ENCODE data around the gene LYPD1. TPM values are rescaled to one million over a fixed set of nuclear protein-coding genes. Genes with fewer than 3 reads are reported as not detected.

LYPD1 gene
- total RNA-seq, 1 donor from 2014 or later = 17.4 TPM

- TF ChIP-seq CTCF (conservative IDR thresholded peaks at IDR 0.05) = no peak
- Mint-ChIP-seq H3K9me3 (no peaks in the 10 kb centered on the region), H3K4me1 (peaks cover 5% of the 10 kb centered on the region), H3K27ac (ENCODE audit: unreplicated experiment) (no peak overlapping the region), H3K36me3 (ENCODE audit: low read depth) (no peaks in the 10 kb centered on the region), H3K4me3 (no peak overlapping the region), H3K27me3 (ENCODE audit: low read depth) (peaks cover under 1% of the 10 kb centered on the region)
- no peak for DNase-seq (ENCODE audit: low read depth, low spot score)
These were observed 52.0 kb downstream of the LYPD1 start for GRCh38 chr2:132617989-132618388.

- Mint-ChIP-seq H3K4me3 (no peak overlapping the region), H3K4me1 (peaks cover 5% of the 10 kb centered on the region), H3K27me3 (ENCODE audit: low read depth) (no peaks in the 10 kb centered on the region), H3K27ac (ENCODE audit: unreplicated experiment) (peak overlapping the region; percentile 67), H3K9me3 (no peaks in the 10 kb centered on the region), H3K36me3 (ENCODE audit: low read depth) (no peaks in the 10 kb centered on the region)
- no peak for TF ChIP-seq CTCF (conservative IDR thresholded peaks at IDR 0.05)
- no peak for DNase-seq (ENCODE audit: low read depth, low spot score)
These were observed 54.5 kb downstream of the LYPD1 start for GRCh38 chr2:132615329-132616085.

- Mint-ChIP-seq H3K27me3 (ENCODE audit: low read depth) (no peaks in the 10 kb centered on the region), H3K9me3 (no peaks in the 10 kb centered on the region), H3K4me3 (no peak overlapping the region), H3K36me3 (ENCODE audit: low read depth) (no peaks in the 10 kb centered on the region), H3K4me1 (peaks cover 10% of the 10 kb centered on the region), H3K27ac (ENCODE audit: unreplicated experiment) (no peak overlapping the region)
- no peak for TF ChIP-seq CTCF (conservative IDR thresholded peaks at IDR 0.05)
- DNase-seq (ENCODE audit: low read depth, low spot score) = no peak
These were observed 58.3 kb downstream of the LYPD1 start for GRCh38 chr2:132611719-132612118.

DNA sequence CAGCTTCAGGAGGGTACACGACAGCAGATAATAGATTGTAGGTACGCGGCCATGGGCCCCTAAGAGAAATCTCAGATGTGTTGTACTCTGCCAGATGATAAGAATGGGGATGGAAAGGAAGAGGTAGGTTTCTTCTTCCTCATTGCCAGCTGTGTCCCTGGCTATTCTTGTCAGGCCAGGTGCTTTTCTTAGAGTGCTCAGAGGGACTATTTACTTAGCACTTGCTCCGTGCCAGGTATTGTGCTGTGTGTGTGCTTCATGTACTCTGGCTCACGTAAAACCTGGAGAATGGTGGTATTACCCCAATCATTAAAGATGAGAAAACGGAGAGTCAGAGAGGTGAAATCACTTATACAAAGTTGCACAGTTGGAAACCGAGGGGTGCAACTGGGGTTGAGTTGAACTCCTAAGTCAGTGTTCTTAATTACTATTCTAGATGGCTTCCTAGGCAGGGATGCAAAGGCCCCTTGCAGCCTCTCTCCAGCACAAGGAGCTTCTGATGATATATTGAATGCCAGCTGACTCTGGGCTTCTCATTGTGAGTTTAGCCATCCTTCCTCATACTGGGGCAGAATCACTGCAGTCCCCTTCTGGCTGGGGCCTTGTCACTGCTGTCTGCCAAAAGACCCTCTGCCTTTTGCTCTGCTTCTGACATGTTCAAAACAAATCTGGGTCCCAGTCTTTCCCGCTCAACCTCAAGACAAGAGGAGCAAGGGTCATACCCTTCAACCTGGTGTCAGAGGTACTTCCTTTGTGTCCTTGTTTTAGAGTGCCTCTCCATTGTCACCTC is 60.7 kb downstream of the LYPD1 start:
- Mint-ChIP-seq H3K4me3 (no peak overlapping the region), H3K4me1 (peaks cover 10% of the 10 kb centered on the region), H3K27me3 (ENCODE audit: low read depth) (peaks cover 4% of the 10 kb centered on the region), H3K36me3 (ENCODE audit: low read depth) (no peaks in the 10 kb centered on the region), H3K27ac (ENCODE audit: unreplicated experiment) (no peak overlapping the region), H3K9me3 (no peaks in the 10 kb centered on the region)
- no peak for TF ChIP-seq CTCF (conservative IDR thresholded peaks at IDR 0.05)
- DNase-seq (ENCODE audit: low read depth, low spot score) = no peak

- Mint-ChIP-seq H3K27me3 (ENCODE audit: low read depth) (peaks cover 4% of the 10 kb centered on the region), H3K4me1 (peaks cover 10% of the 10 kb centered on the region), H3K9me3 (no peaks in the 10 kb centered on the region), H3K4me3 (no peak overlapping the region), H3K27ac (ENCODE audit: unreplicated experiment) (peak overlapping the region; percentile 81), H3K36me3 (ENCODE audit: low read depth) (no peaks in the 10 kb centered on the region)
- no peak for TF ChIP-seq CTCF (conservative IDR thresholded peaks at IDR 0.05)
- DNase-seq (ENCODE audit: low read depth, low spot score) = no peak
These were observed 61.7 kb downstream of the LYPD1 start for GRCh38 chr2:132608311-132608710.
